HUES48 (cell line): ENCODE results near the gene DIRAS1.

Source experiments
- H3K27ac ChIP-seq: one replicate; pipeline ENCODE4 v1.7.0; 2013; ENCODE audit warnings: low read depth, low read length, inconsistent platforms
- H3K27me3 ChIP-seq: 2 replicates; pipeline ENCODE4 v1.6.1; 2013; ENCODE audit warnings: mild to moderate bottlenecking, low read length; ENCODE audit not compliant: control insufficient read depth, insufficient read depth
- H3K36me3 ChIP-seq: 2 replicates; pipeline ENCODE4 v1.6.1; 2013; ENCODE audit warnings: low read length; ENCODE audit not compliant: control insufficient read depth, insufficient read depth
- H3K4me1 ChIP-seq: 2 replicates; pipeline ENCODE4 v1.6.1; 2013; ENCODE audit warnings: mild to moderate bottlenecking, low read length; ENCODE audit not compliant: control insufficient read depth, insufficient read depth
- H3K4me3 ChIP-seq: 2 replicates; pipeline ENCODE4 v1.5.1; 2013; ENCODE audit warnings: mild to moderate bottlenecking, low read depth, low read length
- H3K9ac ChIP-seq: 2 replicates; pipeline ENCODE4 v1.6.1; 2013; ENCODE audit warnings: mild to moderate bottlenecking, low read depth, low read length, moderate library complexity
- H3K9me3 ChIP-seq: 2 replicates; pipeline ENCODE4 v1.6.1; 2013; ENCODE audit warnings: low read length; ENCODE audit not compliant: control insufficient read depth, insufficient read depth

The DIRAS1 gene

GRCh38 chr19:2734589-2735288, 13.6 kb upstream of the DIRAS1 start:
- Histone ChIP-seq H3K9me3 (no peaks in the 10 kb centered on the region), H3K36me3 (peaks cover 35% of the 10 kb centered on the region), H3K27me3 (no peaks in the 10 kb centered on the region), H3K9ac (no peak overlapping the region), H3K4me1 (no peaks in the 10 kb centered on the region), H3K27ac (no peak overlapping the region), H3K4me3 (no peak overlapping the region)

DNA sequence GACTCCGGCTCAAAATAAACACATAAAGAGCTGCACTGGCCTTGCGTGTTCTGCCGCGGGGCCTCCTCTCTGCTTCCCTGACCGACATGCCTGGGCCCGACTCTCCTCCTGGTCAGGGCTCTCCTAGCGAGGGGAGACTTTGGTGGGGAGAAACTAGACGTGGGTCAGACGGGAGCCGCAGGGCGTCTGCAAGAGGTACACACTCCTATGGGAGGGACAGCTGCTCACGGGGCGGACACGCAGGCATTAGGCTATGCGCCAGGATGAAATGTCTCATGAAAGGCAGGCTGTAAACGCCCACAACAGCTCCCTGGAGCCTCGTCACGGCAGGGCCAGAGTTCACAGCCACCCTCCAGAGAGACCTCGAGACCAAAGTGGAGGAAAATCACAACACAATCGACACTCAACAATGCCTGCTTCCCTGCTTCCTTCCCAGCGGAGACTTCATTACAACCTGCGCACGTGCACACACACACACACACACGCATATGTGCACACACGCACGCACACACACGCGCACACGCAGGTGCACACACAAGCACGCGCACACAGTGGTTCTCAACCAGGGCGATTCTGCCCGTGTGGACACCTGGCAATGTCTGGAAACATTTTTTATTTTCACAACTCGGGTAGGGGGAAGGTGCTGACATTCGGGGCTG, 12.9 kb upstream of the DIRAS1 start:
- H3K27me3 ChIP-seq: no peaks in the 10 kb centered on the region
- H3K36me3 ChIP-seq: peaks cover 35% of the 10 kb centered on the region

GRCh38 chr19:2732883-2733282, 11.7 kb upstream of the DIRAS1 start:
- no peaks in the 10 kb centered on the region for H3K9me3 ChIP-seq
- no peak overlapping the region for H3K27ac ChIP-seq
- no peak overlapping the region for H3K4me3 ChIP-seq
- no peaks in the 10 kb centered on the region for H3K27me3 ChIP-seq
- peaks cover 35% of the 10 kb centered on the region for H3K36me3 ChIP-seq
- no peak overlapping the region for H3K9ac ChIP-seq
- no peaks in the 10 kb centered on the region for H3K4me1 ChIP-seq

More for the DNA sequence above, 12.9 kb upstream of the DIRAS1 start:
- Histone ChIP-seq H3K9ac (no peak overlapping the region), H3K4me3 (no peak overlapping the region), H3K4me1 (no peaks in the 10 kb centered on the region), H3K9me3 (no peaks in the 10 kb centered on the region), H3K27ac (no peak overlapping the region)

DNA sequence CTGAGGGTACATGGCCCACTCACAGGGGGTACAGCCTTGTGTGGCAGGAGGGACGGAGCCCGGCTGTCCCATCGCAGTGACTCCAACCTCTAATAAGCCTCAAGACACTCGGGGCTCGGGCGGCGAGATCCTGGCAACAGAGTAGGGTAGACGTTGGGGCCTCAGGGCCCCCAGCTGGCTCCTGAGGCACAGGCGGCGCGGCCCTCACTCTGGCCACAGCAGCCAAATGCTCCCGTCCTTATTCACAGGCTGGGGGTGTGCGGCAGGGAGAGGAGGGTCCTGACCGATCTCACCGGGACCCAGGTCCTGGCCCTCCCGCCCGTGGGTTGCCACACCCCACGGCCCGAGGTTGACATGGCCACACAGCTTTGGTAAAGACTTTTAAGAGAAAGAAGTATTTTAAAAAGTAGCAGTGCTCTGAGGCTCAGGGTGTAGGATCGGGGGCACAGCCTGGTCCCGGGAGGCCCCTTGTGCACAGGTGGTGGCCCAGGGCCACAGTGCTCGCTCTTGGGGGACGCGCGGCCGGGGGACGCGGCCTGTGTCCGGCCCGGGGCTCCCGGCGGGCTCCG, 11.1 kb upstream of the DIRAS1 start:
- H3K27me3 ChIP-seq: no peaks in the 10 kb centered on the region
- no peak overlapping the region for H3K9ac ChIP-seq
- H3K9me3 ChIP-seq: no peaks in the 10 kb centered on the region
- peaks cover 35% of the 10 kb centered on the region for H3K36me3 ChIP-seq
- no peak overlapping the region for H3K27ac ChIP-seq
- H3K4me3 ChIP-seq: no peak overlapping the region
- no peaks in the 10 kb centered on the region for H3K4me1 ChIP-seq

- Histone ChIP-seq H3K9ac (no peak overlapping the region), H3K4me1 (no peaks in the 10 kb centered on the region), H3K36me3 (peaks cover 28% of the 10 kb centered on the region), H3K9me3 (no peaks in the 10 kb centered on the region), H3K4me3 (no peak overlapping the region), H3K27ac (no peak overlapping the region), H3K27me3 (no peaks in the 10 kb centered on the region)
These were observed 10.2 kb upstream of the DIRAS1 start for GRCh38 chr19:2731181-2731995.

DNA sequence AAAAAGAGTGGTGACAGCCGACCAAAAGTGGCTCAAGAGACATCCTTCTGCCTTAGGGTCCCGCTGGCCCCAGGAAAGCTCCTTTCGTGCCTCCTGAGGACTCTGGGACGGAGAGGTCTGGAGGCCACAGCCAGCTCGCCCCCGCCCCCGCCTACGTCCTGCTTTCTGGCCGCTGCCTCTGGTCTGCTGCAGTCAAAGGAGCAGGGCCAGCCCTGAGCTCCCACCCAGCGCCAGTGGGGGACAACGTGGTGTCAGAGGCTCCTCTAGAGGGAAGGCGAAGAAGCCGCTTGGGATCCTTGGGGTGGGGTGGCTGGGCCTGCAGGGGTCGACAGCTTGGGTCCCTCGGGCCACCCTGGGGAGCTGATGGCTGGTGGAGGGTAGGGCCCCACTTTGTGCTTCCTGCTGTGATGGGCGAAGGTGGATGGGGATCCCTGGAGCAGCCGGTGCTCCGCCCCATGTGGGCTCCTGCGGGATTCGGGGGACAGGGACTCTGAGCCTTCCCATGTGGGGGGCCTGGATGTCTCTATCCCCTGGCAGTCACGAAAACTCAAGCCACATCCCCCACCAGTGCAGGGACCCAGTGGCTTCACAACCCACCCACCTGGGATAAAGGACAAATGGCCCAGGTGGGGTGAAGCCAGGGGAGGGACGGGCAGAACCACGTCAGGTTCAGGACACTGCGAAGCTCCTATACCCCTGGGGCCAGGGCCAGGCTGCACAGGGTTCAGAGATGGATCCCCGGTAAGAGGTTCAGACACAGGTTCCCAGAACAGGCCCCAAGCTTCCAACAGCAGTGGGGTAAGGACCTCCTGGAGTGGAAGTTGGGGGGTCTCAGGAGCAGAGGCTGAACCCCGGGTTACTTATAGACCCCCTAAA, 9.0 kb upstream of the DIRAS1 start:
- H3K36me3 ChIP-seq: peaks cover 18% of the 10 kb centered on the region
- no peak overlapping the region for H3K9ac ChIP-seq

DNA sequence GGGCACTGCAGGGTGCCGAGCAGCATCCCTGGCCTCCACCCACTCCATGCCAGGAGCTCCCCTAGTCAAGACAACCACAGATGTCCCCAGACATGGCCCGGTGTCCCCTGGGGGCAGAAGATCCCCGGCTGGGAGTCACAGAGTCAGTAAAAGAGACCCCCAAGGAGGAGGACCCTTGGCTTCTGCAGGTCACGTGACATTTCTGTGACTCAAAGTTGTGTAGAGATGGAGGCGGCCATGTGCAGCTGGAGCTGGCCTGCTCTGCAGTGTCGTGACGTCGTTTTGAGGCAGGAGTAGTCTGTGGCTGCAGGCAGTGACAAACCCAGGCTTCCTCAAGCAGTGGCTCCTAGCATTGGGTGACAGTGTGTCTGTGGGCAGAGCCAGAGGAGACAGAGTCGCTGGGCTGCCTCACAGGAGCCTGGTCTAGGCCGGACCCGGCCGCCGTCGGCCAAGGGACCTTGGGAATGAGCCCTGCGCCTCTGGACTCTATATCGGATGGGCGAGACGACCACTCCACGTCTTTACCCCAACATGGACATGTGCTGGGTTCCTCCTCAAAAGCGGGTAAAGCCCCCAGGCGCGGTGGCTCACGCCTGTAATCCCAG, 7.7 kb upstream of the DIRAS1 start:
- Histone ChIP-seq H3K27ac (no peak overlapping the region), H3K9me3 (no peaks in the 10 kb centered on the region), H3K27me3 (no peaks in the 10 kb centered on the region), H3K4me1 (no peaks in the 10 kb centered on the region), H3K9ac (no peak overlapping the region), H3K36me3 (0 out of 2 replicates have a peak, but pooled peaks cover 6% of the 10 kb centered on the region), H3K4me3 (no peak overlapping the region)

More for the DNA sequence above, 9.0 kb upstream of the DIRAS1 start:
- Histone ChIP-seq H3K4me3 (no peak overlapping the region), H3K4me1 (no peaks in the 10 kb centered on the region), H3K9me3 (no peaks in the 10 kb centered on the region), H3K27me3 (no peaks in the 10 kb centered on the region), H3K27ac (no peak overlapping the region)

DNA sequence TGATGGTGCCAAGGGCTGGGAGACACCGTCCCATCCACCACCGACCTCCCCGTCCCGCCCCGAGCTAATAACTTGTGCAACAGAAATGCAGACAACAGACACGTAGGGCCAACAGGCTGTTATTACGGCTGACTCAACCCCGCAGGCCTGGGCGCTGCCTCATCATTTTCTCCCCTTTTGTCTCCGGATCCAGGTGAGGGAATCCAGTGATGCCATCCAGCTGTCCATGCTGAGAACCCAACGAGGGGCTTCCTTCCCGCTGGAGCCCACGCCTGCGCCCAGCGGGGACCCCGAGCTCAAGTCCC, 6.4 kb upstream of the DIRAS1 start:
- Histone ChIP-seq H3K27me3 (no peaks in the 10 kb centered on the region), H3K27ac (no peak overlapping the region), H3K9me3 (no peaks in the 10 kb centered on the region), H3K9ac (no peak overlapping the region), H3K4me3 (no peak overlapping the region), H3K36me3 (no peaks in the 10 kb centered on the region), H3K4me1 (no peaks in the 10 kb centered on the region)

DNA sequence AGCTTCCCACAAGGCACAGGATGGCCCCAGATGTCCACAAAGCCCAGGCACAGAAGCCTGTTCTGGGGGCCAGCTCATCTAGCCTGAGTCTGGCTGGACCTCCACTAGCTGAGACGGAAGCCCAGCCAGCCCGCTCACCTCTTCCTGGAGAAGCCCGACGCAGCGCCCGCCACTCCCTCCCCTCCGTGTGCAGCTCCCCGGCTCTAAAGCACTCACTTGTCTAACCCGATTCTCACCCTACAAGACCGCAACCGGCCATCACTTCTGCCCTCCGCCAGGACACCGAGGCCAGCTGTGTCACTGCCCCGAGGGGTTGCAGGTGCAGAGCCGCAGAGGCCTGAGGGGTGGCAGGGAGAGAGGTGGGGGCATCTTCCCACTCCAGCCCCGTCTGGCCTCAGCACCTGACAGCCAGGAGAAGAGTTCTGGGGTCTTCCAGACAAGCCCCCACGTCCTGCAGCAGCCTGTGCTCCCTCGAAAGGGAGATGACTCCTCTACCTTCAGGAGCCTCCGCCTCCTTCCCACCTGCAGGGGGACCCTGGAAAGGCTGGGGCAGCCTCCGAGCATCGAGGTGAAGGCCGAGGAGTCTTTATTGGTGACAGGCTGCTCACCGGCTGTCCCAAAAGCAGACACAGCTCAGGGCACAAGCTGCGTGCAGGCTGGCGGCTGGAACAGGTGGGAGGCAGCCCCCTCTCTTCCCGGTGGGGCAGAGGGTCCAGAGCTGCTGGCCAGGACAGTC, 5.9 kb upstream of the DIRAS1 start:
- H3K27ac ChIP-seq: no peak overlapping the region
- no peak overlapping the region for H3K4me3 ChIP-seq
- H3K9ac ChIP-seq: no peak overlapping the region
- no peaks in the 10 kb centered on the region for H3K27me3 ChIP-seq
- no peaks in the 10 kb centered on the region for H3K9me3 ChIP-seq
- no peaks in the 10 kb centered on the region for H3K36me3 ChIP-seq
- H3K4me1 ChIP-seq: no peaks in the 10 kb centered on the region
